HepG2 (cell line): Measurements from ENCODE around the gene SAMD4A. TPM values are rescaled to one million over a fixed set of nuclear protein-coding genes. Genes with fewer than 3 reads are reported as not detected.

Source experiments
- ATAC-seq: fragments of 200-7000 bp; cut with Tn5 transposase; 3 replicates; pipeline ENCODE4 v1.9.1; 2020; ENCODE audit warnings: mild to moderate bottlenecking, moderate library complexity
- BruUV-seq: library from RNA; stranded (reverse); fragments of 400-500 nt; replicated peaks from 2 replicates; lab custom pipeline; 2021; lab: Mats Ljungman, UMichigan
- CTCF ChIA-PET: fragments of 300-600 bp; formaldehyde crosslinking; extraction: SDS; loops from one replicate; lab custom pipeline; 2021; ENCODE audit warnings: low total read pairs, inconsistent platforms, low intra/inter-chr PET ratio; lab: Yijun Ruan, JAX
- POLR2A ChIA-PET: fragments of 350-600 bp; sonication (Branson Sonifier 250); formaldehyde crosslinking; loops from one replicate; lab custom pipeline; 2020; ENCODE audit warnings: antibody characterized with exemption, inconsistent platforms; lab: Yijun Ruan, JAX
- DNase-seq: peaks from one replicate; pipeline ENCODE4 v3.0.0-alpha.2; 2015; ENCODE audit warnings: low spot score
- FAIRE-seq: peaks from 3 replicates; lab custom pipeline; 2011; peaks lifted over from hg19 to GRCh38; lab: Jason Lieb, UNC
- H2AFZ ChIP-seq: one replicate; pipeline ENCODE4 v1.6.1; 2011; ENCODE audit warnings: low read length, inconsistent platforms
- H3K27ac ChIP-seq: fragments of 300-600 bp; 3 replicates; pipeline ENCODE4 v1.8.0; 2011; ENCODE audit warnings: mixed run types, mild to moderate bottlenecking, mixed read lengths, low read length, inconsistent platforms; ENCODE audit not compliant: insufficient read depth; ENCODE audit errors: extremely low read length
- H3K27me3 ChIP-seq, 2 experiments: fragments of 200-600 bp in 1 of 2; 2 replicates in 1 of 2; 3 replicates in 1 of 2; pipeline versions ENCODE4 v1.6.0 to v1.8.0; 2011; ENCODE audit warnings: low read length in 2 of 2, mild to moderate bottlenecking in 2 of 2, moderate library complexity in 2 of 2, inconsistent platforms in 1 of 2; ENCODE audit not compliant: insufficient read depth in 2 of 2, control insufficient read depth in 1 of 2
- H3K36me3 ChIP-seq, 2 experiments: fragments of 200-600 bp in 1 of 2; replicated peaks in 1 of 2; 2 replicates in 1 of 2; 3 replicates in 1 of 2; pipeline versions ENCODE4 v1.5.1 to v1.8.0; 2011; ENCODE audit warnings: low read length in 2 of 2, inconsistent platforms in 1 of 2; ENCODE audit not compliant: insufficient read depth in 2 of 2, control insufficient read depth in 1 of 2
- H3K4me1 ChIP-seq: 2 replicates; pipeline ENCODE4 v1.5.1; 2012; ENCODE audit warnings: low read length, inconsistent platforms; ENCODE audit not compliant: insufficient read depth
- H3K4me2 ChIP-seq: 2 replicates; pipeline ENCODE4 v1.6.0; 2011; ENCODE audit warnings: low read depth, low read length, inconsistent platforms
- H3K4me3 ChIP-seq, 3 experiments: fragments of 200-600 bp in 1 of 3; sonication (generic), shearing (Covaris generic) in 1 of 3; replicated peaks in 1 of 3; 2 replicates each; pipeline ENCODE4 v1.5.1; 2011 to 2016; ENCODE audit warnings: low read length in 3 of 3, inconsistent platforms in 2 of 3, low read depth in 2 of 3, mild to moderate bottlenecking in 2 of 3, control low read depth in 1 of 3, mixed read lengths in 1 of 3; ENCODE audit not compliant: insufficient read depth in 1 of 3
- H3K79me2 ChIP-seq: one replicate; pipeline ENCODE4 v1.6.1; 2011; ENCODE audit warnings: low read length, inconsistent platforms; ENCODE audit not compliant: insufficient read depth
- H3K9ac ChIP-seq: 2 replicates; pipeline ENCODE4 v1.6.0; 2011; ENCODE audit warnings: mild to moderate bottlenecking, low read depth, low read length, inconsistent platforms; ENCODE audit not compliant: insufficient read depth
- H3K9me3 ChIP-seq: 2 replicates; pipeline ENCODE4 v1.5.1; 2012; ENCODE audit warnings: mild to moderate bottlenecking, low read length
- H4K20me1 ChIP-seq: 2 replicates; pipeline ENCODE4 v1.6.0; 2011; ENCODE audit warnings: inconsistent platforms, mild to moderate bottlenecking, low read length, moderate library complexity; ENCODE audit not compliant: insufficient read depth
- HES4 ChIP-seq: sonication (generic); formaldehyde crosslinking; IDR thresholded peaks from 2 replicates; pipeline ENCODE4 v1.9.0; 2021; ENCODE audit warnings: mild to moderate bottlenecking, missing genetic modification reagents, borderline replicate concordance
- KDM1A ChIP-seq: IDR thresholded peaks from 2 replicates; pipeline ENCODE4 v1.6.1; 2016; ENCODE audit warnings: missing compliant biosample characterization
- PAWR ChIP-seq: sonication (generic); formaldehyde crosslinking; IDR thresholded peaks from 2 replicates; pipeline ENCODE4 v1.4.0; 2020; ENCODE audit warnings: missing genetic modification reagents, mild to moderate bottlenecking, borderline replicate concordance
- WGBS: methylation state at CpG from one replicate; pipeline ENCODE4 v1.1.6; 2017; ENCODE audit warnings: low lambda C conversion rate; 5-methylcytosine and 5-hydroxymethylcytosine counted together
- in situ Hi-C: cut with HindIII; loops from 2 replicates; pipeline ENCODE4 v1.10.0; 2017; ENCODE audit warnings: low pct_unique_long_range_greater_than_20kb; ENCODE audit not compliant: extremely low pct_ligation_motif_present
- intact Hi-C: fragments of 100-400 bp; cut with micrococcal nuclease; formaldehyde crosslinking; loops from one replicate; pipeline ENCODE4 v1.10.0; 2022; ENCODE audit not compliant: unreplicated experiment
- polyA plus RNA-seq, 8 experiments: library from polyadenylated mRNA; depleted of rRNA in 3 of 8; stranded (reverse) in 7 of 8; unstranded in 1 of 8; fragments of >200 nt; fragmentation: Illumina TruSeq in 4 of 8; extraction: Trizol in 4 of 8; gene quantifications; 2 replicates each; pipeline versions ENCODE4 v1.2.1 to v1.2.3, GENCODE V29; 2011 to 2016; ENCODE audit warnings: low read depth in 4 of 8, missing spikeins in 1 of 8, mixed read lengths in 1 of 8; ENCODE audit not compliant: insufficient read depth in 1 of 8
- total RNA-seq, 5 experiments: library from RNA; depleted of rRNA; stranded (reverse); fragments of >200 nt; fragmentation: Illumina TruSeq; extraction: Trizol; gene quantifications; 2 replicates each; pipeline ENCODE4 v1.2.3, GENCODE V29; 2016; ENCODE audit warnings: low read depth in 1 of 5
- TF ChIP-seq, protein P1 (sequence below): sonication (generic); formaldehyde crosslinking; IDR thresholded peaks from 2 replicates; pipeline ENCODE4 v1.5.0; 2020; ENCODE audit warnings: mild to moderate bottlenecking, missing genetic modification reagents, borderline replicate concordance
- TF ChIP-seq, protein P2 (sequence below): IDR thresholded peaks from 2 replicates; pipeline ENCODE4 v1.6.1; 2016; ENCODE audit warnings: low read depth, missing genetic modification reagents, missing compliant biosample characterization
- TF ChIP-seq, protein P3 (sequence below): sonication (generic); formaldehyde crosslinking; IDR thresholded peaks from 2 replicates; pipeline ENCODE4 v1.8.1; 2023; ENCODE audit warnings: mild to moderate bottlenecking, missing genetic modification reagents
- TF ChIP-seq, protein P4 (sequence below): IDR thresholded peaks from 2 replicates; pipeline ENCODE4 v1.6.1; 2016; ENCODE audit warnings: low read depth

SAMD4A gene
- total and polyA plus RNA-seq, 2 of the 13 experiments (the other 11 are each of a cell fraction or from before 2014, with no cell fraction given): 11.8 to 13.0 TPM

DNA sequence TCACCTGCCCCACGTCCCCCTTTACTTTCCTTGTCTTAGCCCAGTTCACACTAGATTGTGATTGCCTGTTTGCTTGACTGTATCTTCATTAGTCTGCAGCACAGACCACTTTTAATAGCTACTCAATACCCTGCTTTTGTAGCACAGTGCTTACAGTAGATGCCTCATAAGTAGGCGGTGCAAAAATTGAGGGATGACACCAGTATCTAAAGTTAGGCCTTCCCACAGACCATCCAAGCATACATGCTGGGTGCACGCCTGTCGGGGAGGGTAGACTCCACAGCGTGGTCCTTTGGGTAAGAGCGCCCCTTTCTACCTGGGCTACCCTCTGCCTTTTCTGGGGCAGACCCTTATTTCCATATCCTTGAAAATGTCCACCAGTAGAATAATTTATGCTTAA, 194.9 kb downstream of the SAMD4A start:
- WGBS: 97% methylated on average over 6 of the region's 6 CpGs
- ATAC-seq: no peak
- Histone ChIP-seq H3K27me3 (no peaks in the 10 kb centered on the region), H3K9me3 (no peaks in the 10 kb centered on the region), H3K36me3 (peaks cover 49 to 74% of the 10 kb centered on the region in 2 experiments; a peak in 4 of 5 replicates), H3K4me1 (no peaks in the 10 kb centered on the region), H3K4me3 (no peak overlapping the region), H4K20me1 (no peaks in the 10 kb centered on the region), H3K4me2 (no peak overlapping the region), H3K79me2 (no peaks in the 10 kb centered on the region), H2AFZ (no peak overlapping the region), H3K27ac (no peak overlapping the region), H3K9ac (no peak overlapping the region)
- DNase-seq: no peak
- CTCF ChIA-PET: no interaction called here
- no peak for FAIRE-seq
- intact Hi-C loops: no loop called here
- POLR2A ChIA-PET: no interaction called here
- no TSS peak for BruUV-seq
- in situ Hi-C loops: no loop called here
- TF ChIP-seq HES4 (CRISPR knock-in tag) (no peak), PAWR (CRISPR knock-in tag) (no peak), KDM1A (CRISPR knock-in tag) (no peak)
- TF ChIP-seq, protein P1, sequence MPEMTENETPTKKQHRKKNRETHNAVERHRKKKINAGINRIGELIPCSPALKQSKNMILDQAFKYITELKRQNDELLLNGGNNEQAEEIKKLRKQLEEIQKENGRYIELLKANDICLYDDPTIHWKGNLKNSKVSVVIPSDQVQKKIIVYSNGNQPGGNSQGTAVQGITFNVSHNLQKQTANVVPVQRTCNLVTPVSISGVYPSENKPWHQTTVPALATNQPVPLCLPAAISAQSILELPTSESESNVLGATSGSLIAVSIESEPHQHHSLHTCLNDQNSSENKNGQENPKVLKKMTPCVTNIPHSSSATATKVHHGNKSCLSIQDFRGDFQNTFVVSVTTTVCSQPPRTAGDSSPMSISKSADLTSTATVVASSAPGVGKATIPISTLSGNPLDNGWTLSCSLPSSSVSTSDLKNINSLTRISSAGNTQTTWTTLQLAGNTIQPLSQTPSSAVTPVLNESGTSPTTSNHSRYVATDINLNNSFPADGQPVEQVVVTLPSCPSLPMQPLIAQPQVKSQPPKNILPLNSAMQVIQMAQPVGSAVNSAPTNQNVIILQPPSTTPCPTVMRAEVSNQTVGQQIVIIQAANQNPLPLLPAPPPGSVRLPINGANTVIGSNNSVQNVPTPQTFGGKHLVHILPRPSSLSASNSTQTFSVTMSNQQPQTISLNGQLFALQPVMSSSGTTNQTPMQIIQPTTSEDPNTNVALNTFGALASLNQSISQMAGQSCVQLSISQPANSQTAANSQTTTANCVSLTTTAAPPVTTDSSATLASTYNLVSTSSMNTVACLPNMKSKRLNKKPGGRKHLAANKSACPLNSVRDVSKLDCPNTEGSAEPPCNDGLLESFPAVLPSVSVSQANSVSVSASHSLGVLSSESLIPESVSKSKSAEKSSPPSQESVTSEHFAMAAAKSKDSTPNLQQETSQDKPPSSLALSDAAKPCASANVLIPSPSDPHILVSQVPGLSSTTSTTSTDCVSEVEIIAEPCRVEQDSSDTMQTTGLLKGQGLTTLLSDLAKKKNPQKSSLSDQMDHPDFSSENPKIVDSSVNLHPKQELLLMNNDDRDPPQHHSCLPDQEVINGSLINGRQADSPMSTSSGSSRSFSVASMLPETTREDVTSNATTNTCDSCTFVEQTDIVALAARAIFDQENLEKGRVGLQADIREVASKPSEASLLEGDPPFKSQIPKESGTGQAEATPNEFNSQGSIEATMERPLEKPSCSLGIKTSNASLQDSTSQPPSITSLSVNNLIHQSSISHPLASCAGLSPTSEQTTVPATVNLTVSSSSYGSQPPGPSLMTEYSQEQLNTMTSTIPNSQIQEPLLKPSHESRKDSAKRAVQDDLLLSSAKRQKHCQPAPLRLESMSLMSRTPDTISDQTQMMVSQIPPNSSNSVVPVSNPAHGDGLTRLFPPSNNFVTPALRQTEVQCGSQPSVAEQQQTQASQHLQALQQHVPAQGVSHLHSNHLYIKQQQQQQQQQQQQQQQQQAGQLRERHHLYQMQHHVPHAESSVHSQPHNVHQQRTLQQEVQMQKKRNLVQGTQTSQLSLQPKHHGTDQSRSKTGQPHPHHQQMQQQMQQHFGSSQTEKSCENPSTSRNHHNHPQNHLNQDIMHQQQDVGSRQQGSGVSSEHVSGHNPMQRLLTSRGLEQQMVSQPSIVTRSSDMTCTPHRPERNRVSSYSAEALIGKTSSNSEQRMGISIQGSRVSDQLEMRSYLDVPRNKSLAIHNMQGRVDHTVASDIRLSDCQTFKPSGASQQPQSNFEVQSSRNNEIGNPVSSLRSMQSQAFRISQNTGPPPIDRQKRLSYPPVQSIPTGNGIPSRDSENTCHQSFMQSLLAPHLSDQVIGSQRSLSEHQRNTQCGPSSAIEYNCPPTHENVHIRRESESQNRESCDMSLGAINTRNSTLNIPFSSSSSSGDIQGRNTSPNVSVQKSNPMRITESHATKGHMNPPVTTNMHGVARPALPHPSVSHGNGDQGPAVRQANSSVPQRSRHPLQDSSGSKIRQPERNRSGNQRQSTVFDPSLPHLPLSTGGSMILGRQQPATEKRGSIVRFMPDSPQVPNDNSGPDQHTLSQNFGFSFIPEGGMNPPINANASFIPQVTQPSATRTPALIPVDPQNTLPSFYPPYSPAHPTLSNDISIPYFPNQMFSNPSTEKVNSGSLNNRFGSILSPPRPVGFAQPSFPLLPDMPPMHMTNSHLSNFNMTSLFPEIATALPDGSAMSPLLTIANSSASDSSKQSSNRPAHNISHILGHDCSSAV (CRISPR knock-in tag): no peak
- TF ChIP-seq, protein P2, sequence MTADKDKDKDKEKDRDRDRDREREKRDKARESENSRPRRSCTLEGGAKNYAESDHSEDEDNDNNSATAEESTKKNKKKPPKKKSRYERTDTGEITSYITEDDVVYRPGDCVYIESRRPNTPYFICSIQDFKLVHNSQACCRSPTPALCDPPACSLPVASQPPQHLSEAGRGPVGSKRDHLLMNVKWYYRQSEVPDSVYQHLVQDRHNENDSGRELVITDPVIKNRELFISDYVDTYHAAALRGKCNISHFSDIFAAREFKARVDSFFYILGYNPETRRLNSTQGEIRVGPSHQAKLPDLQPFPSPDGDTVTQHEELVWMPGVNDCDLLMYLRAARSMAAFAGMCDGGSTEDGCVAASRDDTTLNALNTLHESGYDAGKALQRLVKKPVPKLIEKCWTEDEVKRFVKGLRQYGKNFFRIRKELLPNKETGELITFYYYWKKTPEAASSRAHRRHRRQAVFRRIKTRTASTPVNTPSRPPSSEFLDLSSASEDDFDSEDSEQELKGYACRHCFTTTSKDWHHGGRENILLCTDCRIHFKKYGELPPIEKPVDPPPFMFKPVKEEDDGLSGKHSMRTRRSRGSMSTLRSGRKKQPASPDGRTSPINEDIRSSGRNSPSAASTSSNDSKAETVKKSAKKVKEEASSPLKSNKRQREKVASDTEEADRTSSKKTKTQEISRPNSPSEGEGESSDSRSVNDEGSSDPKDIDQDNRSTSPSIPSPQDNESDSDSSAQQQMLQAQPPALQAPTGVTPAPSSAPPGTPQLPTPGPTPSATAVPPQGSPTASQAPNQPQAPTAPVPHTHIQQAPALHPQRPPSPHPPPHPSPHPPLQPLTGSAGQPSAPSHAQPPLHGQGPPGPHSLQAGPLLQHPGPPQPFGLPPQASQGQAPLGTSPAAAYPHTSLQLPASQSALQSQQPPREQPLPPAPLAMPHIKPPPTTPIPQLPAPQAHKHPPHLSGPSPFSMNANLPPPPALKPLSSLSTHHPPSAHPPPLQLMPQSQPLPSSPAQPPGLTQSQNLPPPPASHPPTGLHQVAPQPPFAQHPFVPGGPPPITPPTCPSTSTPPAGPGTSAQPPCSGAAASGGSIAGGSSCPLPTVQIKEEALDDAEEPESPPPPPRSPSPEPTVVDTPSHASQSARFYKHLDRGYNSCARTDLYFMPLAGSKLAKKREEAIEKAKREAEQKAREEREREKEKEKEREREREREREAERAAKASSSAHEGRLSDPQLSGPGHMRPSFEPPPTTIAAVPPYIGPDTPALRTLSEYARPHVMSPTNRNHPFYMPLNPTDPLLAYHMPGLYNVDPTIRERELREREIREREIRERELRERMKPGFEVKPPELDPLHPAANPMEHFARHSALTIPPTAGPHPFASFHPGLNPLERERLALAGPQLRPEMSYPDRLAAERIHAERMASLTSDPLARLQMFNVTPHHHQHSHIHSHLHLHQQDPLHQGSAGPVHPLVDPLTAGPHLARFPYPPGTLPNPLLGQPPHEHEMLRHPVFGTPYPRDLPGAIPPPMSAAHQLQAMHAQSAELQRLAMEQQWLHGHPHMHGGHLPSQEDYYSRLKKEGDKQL (CRISPR knock-in tag): no peak
- TF ChIP-seq, protein P3, sequence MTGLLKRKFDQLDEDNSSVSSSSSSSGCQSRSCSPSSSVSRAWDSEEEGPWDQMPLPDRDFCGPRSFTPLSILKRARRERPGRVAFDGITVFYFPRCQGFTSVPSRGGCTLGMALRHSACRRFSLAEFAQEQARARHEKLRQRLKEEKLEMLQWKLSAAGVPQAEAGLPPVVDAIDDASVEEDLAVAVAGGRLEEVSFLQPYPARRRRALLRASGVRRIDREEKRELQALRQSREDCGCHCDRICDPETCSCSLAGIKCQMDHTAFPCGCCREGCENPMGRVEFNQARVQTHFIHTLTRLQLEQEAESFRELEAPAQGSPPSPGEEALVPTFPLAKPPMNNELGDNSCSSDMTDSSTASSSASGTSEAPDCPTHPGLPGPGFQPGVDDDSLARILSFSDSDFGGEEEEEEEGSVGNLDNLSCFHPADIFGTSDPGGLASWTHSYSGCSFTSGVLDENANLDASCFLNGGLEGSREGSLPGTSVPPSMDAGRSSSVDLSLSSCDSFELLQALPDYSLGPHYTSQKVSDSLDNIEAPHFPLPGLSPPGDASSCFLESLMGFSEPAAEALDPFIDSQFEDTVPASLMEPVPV: no peak
- TF ChIP-seq, protein P4, sequence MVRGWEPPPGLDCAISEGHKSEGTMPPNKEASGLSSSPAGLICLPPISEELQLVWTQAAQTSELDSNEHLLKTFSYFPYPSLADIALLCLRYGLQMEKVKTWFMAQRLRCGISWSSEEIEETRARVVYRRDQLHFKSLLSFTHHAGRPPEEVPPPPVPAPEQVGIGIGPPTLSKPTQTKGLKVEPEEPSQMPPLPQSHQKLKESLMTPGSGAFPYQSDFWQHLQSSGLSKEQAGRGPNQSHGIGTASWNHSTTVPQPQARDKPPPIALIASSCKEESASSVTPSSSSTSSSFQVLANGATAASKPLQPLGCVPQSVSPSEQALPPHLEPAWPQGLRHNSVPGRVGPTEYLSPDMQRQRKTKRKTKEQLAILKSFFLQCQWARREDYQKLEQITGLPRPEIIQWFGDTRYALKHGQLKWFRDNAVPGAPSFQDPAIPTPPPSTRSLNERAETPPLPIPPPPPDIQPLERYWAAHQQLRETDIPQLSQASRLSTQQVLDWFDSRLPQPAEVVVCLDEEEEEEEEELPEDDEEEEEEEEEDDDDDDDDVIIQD (CRISPR knock-in tag): no peak
